ENCODE measurements around the gene KYAT1.

KYAT1 gene

DNA sequence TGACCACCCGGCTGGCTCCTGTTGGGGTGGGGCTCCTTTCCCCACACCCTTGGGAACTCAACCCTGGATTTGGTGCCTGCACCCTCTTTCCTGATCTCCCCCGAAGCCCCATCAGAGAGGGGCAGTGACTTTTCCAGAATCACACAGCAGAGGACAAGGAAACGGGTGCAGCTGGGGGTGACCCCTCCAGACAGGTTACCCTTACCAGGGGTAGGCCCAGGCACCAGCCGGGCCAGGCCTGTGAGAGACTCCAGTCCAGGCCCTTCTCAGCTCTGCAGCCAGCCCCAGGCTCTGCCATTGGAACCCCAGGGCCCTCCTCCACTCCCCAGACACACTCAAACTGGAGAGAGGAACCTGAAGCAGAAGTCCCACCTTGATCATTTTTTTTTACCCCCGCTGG, 20.1 kb upstream of the KYAT1 start:
- H3K4me3 ChIP-seq (ENCODE audit: control insufficient read depth, low read depth, low read length): no peak overlapping the region
- TF ChIP-seq, protein P1, sequence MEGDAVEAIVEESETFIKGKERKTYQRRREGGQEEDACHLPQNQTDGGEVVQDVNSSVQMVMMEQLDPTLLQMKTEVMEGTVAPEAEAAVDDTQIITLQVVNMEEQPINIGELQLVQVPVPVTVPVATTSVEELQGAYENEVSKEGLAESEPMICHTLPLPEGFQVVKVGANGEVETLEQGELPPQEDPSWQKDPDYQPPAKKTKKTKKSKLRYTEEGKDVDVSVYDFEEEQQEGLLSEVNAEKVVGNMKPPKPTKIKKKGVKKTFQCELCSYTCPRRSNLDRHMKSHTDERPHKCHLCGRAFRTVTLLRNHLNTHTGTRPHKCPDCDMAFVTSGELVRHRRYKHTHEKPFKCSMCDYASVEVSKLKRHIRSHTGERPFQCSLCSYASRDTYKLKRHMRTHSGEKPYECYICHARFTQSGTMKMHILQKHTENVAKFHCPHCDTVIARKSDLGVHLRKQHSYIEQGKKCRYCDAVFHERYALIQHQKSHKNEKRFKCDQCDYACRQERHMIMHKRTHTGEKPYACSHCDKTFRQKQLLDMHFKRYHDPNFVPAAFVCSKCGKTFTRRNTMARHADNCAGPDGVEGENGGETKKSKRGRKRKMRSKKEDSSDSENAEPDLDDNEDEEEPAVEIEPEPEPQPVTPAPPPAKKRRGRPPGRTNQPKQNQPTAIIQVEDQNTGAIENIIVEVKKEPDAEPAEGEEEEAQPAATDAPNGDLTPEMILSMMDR (conservative IDR thresholded peaks at IDR 0.05; ENCODE audit: control insufficient read depth, insufficient read depth, low read depth, low read length): no peak
- DNase-seq (ENCODE audit: low read depth): no peak

- DNase-seq (ENCODE audit: low read depth): no peak
- TF ChIP-seq, protein P1 (conservative IDR thresholded peaks at IDR 0.05; ENCODE audit: control insufficient read depth, insufficient read depth, low read depth, low read length): no peak
- no peak overlapping the region for H3K4me3 ChIP-seq (ENCODE audit: control insufficient read depth, low read depth, low read length)
Measured at GRCh38 chr9:128901379-128901778, 19.6 kb upstream of the KYAT1 start.

DNA sequence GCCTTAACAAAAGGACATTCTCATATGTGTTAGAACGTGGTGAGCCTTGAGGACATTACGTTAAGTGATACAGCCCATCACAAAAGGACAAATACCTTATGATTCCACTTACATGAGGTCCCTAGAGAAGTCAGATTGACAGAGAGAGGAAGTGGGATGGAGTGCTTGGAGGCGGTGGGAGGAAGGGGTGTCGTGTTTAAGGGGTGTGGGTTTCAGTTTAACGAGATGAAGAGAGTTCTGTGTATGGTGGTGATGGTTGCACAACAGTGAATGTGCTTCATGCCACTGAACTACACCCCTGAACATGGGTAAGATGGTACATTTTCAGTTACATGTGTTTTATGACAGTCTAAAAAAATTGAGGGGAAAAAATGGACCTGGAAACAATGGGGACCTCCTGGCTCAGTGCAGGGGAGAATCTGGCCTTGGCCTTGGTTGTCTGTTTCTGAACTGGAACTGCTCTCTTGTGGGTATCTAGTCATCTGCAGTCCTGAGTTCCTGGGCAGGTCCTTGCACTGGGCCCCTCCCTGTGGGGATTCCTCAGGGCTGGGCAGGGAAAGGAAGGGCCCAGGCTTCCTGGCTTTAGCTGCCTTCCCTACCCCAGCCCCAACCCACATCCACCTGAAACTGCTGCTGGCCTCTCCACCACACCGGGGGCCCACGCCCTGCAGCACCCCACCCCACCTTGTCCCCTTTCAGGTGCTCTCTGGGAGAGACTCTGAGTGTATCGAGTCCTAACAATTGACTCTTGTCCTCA, 18.0 kb upstream of the KYAT1 start:
- TF ChIP-seq, protein P1 (conservative IDR thresholded peaks at IDR 0.05; ENCODE audit: control insufficient read depth, insufficient read depth, low read depth, low read length): no peak
- H3K4me3 ChIP-seq (ENCODE audit: control insufficient read depth, low read depth, low read length): no peak overlapping the region
- DNase-seq (ENCODE audit: low read depth): no peak

GRCh38 chr9:128898845-128899565, 17.3 kb upstream of the KYAT1 start:
- no peak for DNase-seq (ENCODE audit: low read depth)
- H3K4me3 ChIP-seq (ENCODE audit: control insufficient read depth, low read depth, low read length): no peak overlapping the region
- TF ChIP-seq, protein P1 (conservative IDR thresholded peaks at IDR 0.05; ENCODE audit: control insufficient read depth, insufficient read depth, low read depth, low read length): no peak

- no peak for DNase-seq (ENCODE audit: low read depth)
- TF ChIP-seq, protein P1 (conservative IDR thresholded peaks at IDR 0.05; ENCODE audit: control insufficient read depth, insufficient read depth, low read depth, low read length): no peak
- no peak overlapping the region for H3K4me3 ChIP-seq (ENCODE audit: control insufficient read depth, low read depth, low read length)
Measured at GRCh38 chr9:128898382-128898781, 16.6 kb upstream of the KYAT1 start.

- no peak overlapping the region for H3K4me3 ChIP-seq (ENCODE audit: control insufficient read depth, low read depth, low read length)
- DNase-seq (ENCODE audit: low read depth): no peak
- TF ChIP-seq, protein P1 (conservative IDR thresholded peaks at IDR 0.05; ENCODE audit: control insufficient read depth, insufficient read depth, low read depth, low read length): no peak
Measured at GRCh38 chr9:128895556-128895955, 13.8 kb upstream of the KYAT1 start.

All from fibroblast of mammary gland (primary cell).